CD4-positive, alpha-beta T cell treated with Interleukin-17A for 4 hours (primary cell): ENCODE measurements around the gene PCDHGA1.
"Not testable (repeated sequence)": the region's sequence is repeated elsewhere in the genome, so short reads cannot be mapped to it uniquely, and the experiment has no call there.

Source experiments
- DNase-seq: peaks from one replicate; pipeline ENCODE4 v3.0.0-alpha.2; 2020; ENCODE audit warnings: mixed read lengths

Gene PCDHGA1

DNA sequence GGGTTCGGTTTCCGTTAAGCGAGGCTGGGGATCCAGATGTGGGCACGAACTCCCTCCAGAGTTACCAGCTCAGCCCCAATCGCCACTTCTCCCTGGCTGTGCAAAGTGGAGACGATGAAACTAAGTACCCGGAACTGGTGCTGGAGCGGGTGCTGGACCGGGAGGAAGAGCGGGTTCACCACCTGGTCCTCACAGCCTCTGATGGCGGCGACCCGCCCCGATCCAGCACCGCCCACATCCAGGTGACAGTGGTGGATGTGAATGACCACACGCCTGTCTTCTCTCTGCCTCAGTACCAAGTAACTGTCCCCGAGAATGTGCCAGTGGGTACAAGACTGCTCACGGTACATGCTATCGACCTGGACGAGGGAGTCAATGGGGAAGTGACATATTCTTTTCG lies 53.0 kb downstream of the PCDHGA1 start:
- no peak for DNase-seq

DNA sequence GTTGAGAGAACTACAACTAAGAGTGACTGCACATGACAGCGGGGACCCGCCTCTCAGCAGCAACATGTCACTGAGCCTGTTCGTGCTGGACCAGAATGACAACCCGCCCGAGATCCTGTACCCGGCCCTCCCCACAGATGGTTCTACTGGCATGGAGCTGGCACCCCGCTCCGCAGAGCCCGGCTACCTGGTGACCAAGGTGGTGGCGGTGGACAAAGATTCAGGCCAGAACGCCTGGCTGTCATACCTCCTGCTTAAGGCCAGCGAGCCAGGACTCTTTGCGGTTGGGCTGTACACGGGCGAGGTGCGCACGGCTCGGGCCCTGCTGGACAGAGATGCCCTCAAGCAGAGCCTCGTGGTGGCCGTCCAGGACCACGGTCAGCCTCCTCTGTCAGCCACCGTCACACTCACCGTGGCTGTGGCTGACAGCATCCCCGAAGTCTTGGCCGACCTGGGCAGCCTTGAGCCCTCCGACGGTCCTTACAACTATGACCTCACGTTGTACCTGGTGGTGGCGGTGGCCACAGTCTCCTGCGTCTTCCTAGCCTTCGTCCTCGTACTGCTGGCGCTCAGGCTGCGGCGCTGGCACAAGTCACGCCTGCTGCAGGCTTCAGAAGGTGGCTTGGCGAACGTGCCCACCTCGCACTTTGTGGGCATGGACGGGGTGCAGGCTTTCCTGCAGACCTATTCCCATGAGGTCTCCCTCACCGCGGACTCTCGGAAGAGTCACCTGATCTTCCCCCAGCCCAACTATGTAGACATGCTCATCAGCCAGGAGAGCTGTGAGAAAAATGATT lies 54.4 kb downstream of the PCDHGA1 start:
- no peak for DNase-seq

GRCh38 chr5:141387557-141388311 lies 57.4 kb downstream of the PCDHGA1 start, which contains the start of gene PCDHGB4:
Gene PCDHGB4 (plus strand): TSS chr5:141387698. CDS start chr5:141387885, 187 bp downstream.
- peak; percentile 37 for DNase-seq

DNA sequence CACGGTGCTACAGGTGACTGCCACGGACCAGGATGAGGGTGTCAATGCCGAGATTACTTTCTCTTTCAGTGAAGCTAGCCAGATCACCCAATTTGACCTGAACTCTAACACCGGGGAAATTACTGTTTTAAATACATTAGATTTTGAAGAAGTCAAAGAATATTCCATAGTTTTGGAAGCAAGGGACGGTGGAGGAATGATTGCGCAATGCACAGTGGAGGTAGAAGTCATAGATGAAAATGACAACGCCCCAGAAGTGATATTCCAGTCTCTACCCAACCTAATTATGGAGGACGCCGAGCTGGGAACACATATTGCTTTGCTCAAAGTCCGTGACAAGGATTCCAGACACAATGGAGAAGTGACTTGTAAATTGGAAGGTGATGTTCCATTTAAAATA lies 58.3 kb downstream of the PCDHGA1 start:
- DNase-seq, result no peak

- DNase-seq, result no peak
Measured at GRCh38 chr5:141389153-141390042, 59.1 kb downstream of the PCDHGA1 start.

GRCh38 chr5:141392429-141393198 lies 62.3 kb downstream of the PCDHGA1 start, which contains the start of gene PCDHGA8:
Gene PCDHGA8 (plus strand): TSS chr5:141392633. CDS start chr5:141392814, 181 bp downstream.
- no peak for DNase-seq

GRCh38 chr5:141393267-141393666 lies 63.0 kb downstream of the PCDHGA1 start:
- DNase-seq, result no peak

GRCh38 chr5:141394401-141395187 lies 64.3 kb downstream of the PCDHGA1 start:
- not testable (repeated sequence) for DNase-seq

- DNase-seq, result peak; percentile 44
Measured at GRCh38 chr5:141397756-141398551, 67.6 kb downstream of the PCDHGA1 start, which contains the start of gene PCDHGB5. Gene PCDHGB5 (plus strand): TSS chr5:141397947. CDS start chr5:141398128, 181 bp downstream.

- no peak for DNase-seq
Measured at GRCh38 chr5:141398608-141399007, 68.3 kb downstream of the PCDHGA1 start.

DNA sequence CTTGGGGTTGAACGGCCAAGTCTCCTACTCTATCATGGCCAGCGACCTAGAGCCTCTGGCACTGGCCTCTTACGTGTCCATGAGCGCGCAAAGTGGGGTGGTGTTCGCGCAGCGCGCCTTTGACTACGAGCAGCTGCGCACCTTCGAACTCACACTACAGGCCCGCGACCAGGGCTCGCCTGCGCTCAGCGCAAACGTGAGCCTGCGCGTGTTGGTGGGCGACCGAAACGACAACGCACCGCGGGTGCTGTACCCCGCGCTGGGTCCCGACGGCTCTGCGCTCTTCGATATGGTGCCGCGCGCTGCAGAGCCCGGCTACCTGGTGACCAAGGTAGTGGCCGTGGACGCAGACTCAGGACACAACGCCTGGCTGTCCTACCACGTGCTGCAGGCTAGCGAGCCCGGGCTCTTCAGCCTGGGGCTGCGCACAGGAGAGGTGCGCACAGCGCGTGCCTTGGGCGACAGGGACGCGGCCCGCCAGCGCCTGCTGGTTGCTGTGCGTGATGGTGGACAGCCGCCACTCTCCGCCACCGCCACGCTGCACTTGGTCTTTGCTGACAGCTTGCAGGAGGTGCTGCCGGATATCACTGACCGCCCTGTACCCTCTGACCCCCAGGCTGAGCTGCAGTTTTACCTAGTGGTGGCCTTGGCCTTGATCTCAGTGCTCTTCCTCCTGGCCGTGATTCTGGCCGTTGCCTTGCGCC lies 69.4 kb downstream of the PCDHGA1 start:
- DNase-seq, result no peak

DNA sequence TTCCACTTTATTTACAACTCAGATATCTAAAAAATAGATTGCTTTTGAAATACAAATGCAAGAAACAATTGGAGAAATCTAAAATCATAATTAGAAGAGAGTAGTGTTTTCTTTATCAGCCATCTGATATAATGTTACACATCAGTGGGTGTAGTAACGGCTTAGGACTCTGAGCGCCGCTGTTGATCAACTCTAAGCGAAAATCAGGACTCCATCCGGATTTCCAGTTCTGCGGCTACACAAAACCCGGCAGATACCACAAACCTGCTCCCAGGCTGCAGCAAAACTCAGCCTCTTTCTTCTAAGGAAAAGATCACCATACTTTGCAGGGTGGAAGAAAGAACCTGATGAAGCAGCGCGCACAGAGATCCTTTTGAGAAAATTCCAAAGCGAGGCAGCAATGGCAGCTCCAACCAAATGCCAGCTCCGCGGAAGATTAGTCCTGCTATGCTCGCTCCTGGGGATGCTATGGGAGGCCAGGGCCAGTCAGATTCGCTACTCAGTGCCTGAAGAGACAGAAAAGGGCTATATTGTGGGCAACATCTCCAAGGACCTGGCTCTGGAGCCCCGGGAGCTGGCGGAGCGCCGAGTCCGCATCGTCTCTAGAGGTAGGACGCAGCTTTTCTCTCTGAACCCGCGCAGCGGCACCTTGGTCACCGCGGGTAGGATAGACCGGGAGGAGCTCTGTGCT lies 72.4 kb downstream of the PCDHGA1 start, which contains the start of gene PCDHGA9:
PCDHGA9 (plus strand) TSS at position 226 of the 691 bp plus-strand sequence; CDS start at position 401, 175 bp downstream.
- no peak for DNase-seq

GRCh38 chr5:141403387-141403786 lies 73.1 kb downstream of the PCDHGA1 start:
- no peak for DNase-seq

DNA sequence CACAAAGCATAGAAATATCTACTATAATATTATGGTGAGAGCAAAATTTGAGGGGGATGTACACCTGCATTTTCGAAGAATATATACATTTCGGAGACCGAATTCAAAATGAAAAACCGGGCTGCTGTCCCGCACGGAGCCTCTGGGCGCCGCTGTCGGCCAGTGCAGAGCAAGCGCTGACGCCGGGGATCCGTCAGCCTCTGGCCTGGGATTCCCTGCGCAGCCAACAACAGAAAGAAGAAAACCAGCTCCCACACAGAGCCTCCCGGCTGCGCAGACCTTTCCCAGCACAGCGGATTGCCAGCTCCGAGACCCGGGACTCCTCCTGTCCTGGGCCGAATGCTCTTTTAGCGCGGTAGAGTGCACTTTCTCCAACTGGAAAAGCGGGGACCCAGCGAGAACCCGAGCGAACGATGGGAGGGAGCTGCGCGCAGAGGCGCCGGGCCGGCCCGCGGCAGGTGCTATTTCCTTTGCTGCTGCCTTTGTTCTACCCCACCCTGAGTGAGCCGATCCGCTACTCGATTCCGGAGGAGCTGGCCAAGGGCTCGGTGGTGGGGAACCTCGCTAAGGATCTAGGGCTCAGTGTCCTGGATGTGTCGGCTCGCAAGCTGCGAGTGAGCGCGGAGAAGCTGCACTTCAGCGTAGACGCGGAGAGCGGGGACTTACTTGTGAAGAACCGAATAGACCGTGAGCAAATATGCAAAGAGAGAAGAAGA lies 77.6 kb downstream of the PCDHGA1 start, which contains the start of gene PCDHGB6:
PCDHGB6 (plus strand) TSS at position 232 of the 716 bp plus-strand sequence; CDS start at position 414, 182 bp downstream.
- DNase-seq, result peak; percentile 47

DNA sequence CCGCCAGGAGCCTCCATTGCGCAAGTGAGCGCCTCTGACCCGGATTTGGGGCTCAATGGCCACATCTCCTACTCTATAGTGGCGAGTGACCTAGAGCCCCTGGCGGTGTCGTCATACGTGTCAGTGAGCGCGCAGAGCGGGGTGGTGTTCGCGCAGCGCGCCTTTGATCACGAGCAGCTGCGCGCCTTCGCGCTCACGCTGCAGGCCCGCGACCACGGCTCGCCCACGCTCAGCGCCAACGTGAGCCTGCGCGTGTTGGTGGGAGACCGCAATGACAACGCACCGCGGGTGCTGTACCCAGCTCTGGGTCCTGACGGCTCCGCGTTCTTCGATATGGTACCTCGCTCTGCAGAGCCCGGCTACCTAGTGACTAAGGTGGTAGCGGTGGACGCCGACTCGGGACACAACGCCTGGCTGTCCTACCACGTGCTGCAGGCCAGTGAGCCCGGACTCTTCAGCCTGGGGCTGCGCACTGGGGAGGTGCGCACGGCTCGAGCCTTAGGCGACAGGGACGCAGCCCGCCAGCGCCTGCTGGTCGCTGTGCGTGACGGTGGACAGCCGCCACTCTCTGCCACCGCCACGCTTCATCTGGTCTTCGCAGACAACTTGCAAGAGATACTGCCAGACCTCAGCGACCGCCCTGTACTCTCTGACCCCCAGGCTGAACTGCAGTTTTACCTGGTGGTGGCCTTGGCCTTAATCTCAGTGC lies 79.4 kb downstream of the PCDHGA1 start:
- no peak for DNase-seq

DNA sequence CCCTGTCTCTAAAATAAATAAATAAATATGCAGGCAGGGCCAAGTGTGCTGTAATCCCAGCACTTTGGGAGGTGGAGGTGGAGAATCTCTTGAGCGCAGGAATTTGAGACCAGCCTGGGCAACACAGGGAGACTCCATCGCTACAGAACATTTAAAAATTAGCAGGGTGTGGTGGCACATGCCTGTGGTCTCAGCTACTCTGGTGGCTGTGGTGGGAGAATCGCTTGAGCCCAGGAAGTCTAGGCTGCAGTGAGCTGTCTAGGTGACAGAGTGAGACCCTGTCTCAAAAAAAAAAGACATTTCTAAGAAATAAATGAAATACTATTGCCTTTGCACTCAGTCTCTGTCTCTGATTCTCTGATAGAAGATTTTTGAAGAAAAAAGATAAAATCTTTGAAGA lies 81.3 kb downstream of the PCDHGA1 start:
- no peak for DNase-seq
